Neural cell (in vitro differentiated cells): ENCODE data around the gene NUSAP1. TPM values are rescaled to one million over a fixed set of nuclear protein-coding genes. Genes with fewer than 3 reads are reported as not detected.
"Not testable (repeated sequence)": the region's sequence is repeated elsewhere in the genome, so short reads cannot be mapped to it uniquely, and the experiment has no call there.

Source experiments
- H2AFZ ChIP-seq: fragments of 200-600, 300-800 bp; sonication (generic), shearing (Covaris generic); 2 replicates; pipeline ENCODE4 v1.6.0; 2014; ENCODE audit warnings: low read depth, mild to moderate bottlenecking, antibody characterized with exemption, low read length, moderate library complexity
- H3F3A ChIP-seq: fragments of 200-600 bp; shearing (Covaris generic); 2 replicates; pipeline ENCODE4 v1.6.1; 2016; ENCODE audit warnings: mild to moderate bottlenecking, moderate library complexity, mixed read lengths, antibody characterized with exemption, low read length; ENCODE audit not compliant: insufficient read depth, poor library complexity, severe bottlenecking
- H3K27ac ChIP-seq: fragments of 200-600, 300-800 bp; sonication (generic), shearing (Covaris generic); 2 replicates; pipeline ENCODE4 v1.5.1; 2014; ENCODE audit warnings: mild to moderate bottlenecking, low read length, moderate library complexity
- H3K27me3 ChIP-seq: fragments of 300-800, 200-600 bp; sonication (generic), shearing (Covaris generic); 2 replicates; pipeline ENCODE4 v1.6.0; 2014; ENCODE audit warnings: mild to moderate bottlenecking, low read depth, low read length, moderate library complexity; ENCODE audit not compliant: insufficient read depth
- H3K36me3 ChIP-seq: fragments of 300-800, 200-600 bp; sonication (generic), shearing (Covaris generic); 2 replicates; pipeline ENCODE4 v1.5.1; 2014; ENCODE audit warnings: mild to moderate bottlenecking, antibody characterized with exemption, low read length, moderate library complexity; ENCODE audit not compliant: insufficient read depth
- H3K4me2 ChIP-seq: fragments of 300-800, 200-600 bp; sonication (generic), shearing (Covaris generic); 2 replicates; pipeline ENCODE4 v1.6.0; 2014; ENCODE audit warnings: mild to moderate bottlenecking, low read length
- H3K4me3 ChIP-seq: fragments of 300-800, 200-600 bp; sonication (generic), shearing (Covaris generic); 2 replicates; pipeline ENCODE4 v1.5.1; 2014; ENCODE audit warnings: mild to moderate bottlenecking, low read length, moderate library complexity
- H3K79me2 ChIP-seq: fragments of 200-600 bp; shearing (Covaris generic); replicated peaks from 2 replicates; pipeline ENCODE4 v1.6.0; 2014; ENCODE audit warnings: mild to moderate bottlenecking, low read length, moderate library complexity; ENCODE audit not compliant: insufficient read depth
- H3K9ac ChIP-seq: fragments of 300-800, 200-600 bp; sonication (generic), shearing (Covaris generic); 2 replicates; pipeline ENCODE4 v1.6.1; 2016; ENCODE audit warnings: mild to moderate bottlenecking, low read length, mixed read lengths
- H3K9me2 ChIP-seq: fragments of 200-600 bp; shearing (Covaris generic); 2 replicates; pipeline ENCODE4 v1.6.1; 2016; ENCODE audit warnings: mild to moderate bottlenecking, low read length, mixed read lengths; ENCODE audit not compliant: insufficient read depth
- H3K9me3 ChIP-seq: fragments of 200-600, 300-800 bp; sonication (generic), shearing (Covaris generic); 2 replicates; pipeline ENCODE4 v1.6.1; 2016; ENCODE audit warnings: mild to moderate bottlenecking, mixed run types, low read length, moderate library complexity, mixed read lengths
- H4K20me1 ChIP-seq: fragments of 200-600 bp; shearing (Covaris generic); 2 replicates; pipeline ENCODE4 v1.6.1; 2016; ENCODE audit warnings: mild to moderate bottlenecking, mixed run types; ENCODE audit not compliant: insufficient read depth
- CTCF ChIP-seq: fragments of 450-650 bp; IDR thresholded peaks from 2 replicates; pipeline ENCODE4 v1.5.1; 2014; ENCODE audit warnings: antibody characterized with exemption, mild to moderate bottlenecking, moderate library complexity; ENCODE audit not compliant: poor library complexity, severe bottlenecking
- EP300 ChIP-seq: fragments of 450-650 bp; conservative IDR thresholded peaks from 2 replicates; pipeline ENCODE4 v1.6.1; 2014; ENCODE audit warnings: antibody characterized with exemption, mild to moderate bottlenecking, moderate library complexity; ENCODE audit not compliant: poor library complexity, severe bottlenecking
- EZH2 ChIP-seq: fragments of 200-600, 300-800 bp; shearing (Covaris generic), sonication (generic); IDR thresholded peaks from 2 replicates; pipeline ENCODE4 v1.6.1; 2014; ENCODE audit warnings: antibody characterized with exemption, low read length, borderline replicate concordance, mild to moderate bottlenecking; ENCODE audit not compliant: insufficient read depth, poor library complexity, severe bottlenecking
- MXI1 ChIP-seq: fragments of 450-650 bp; conservative IDR thresholded peaks from 2 replicates; pipeline ENCODE4 v1.6.1; 2014; ENCODE audit warnings: antibody characterized with exemption, mild to moderate bottlenecking; ENCODE audit not compliant: poor library complexity, severe bottlenecking
- POLR2AphosphoS5 ChIP-seq: IDR thresholded peaks from 2 replicates; pipeline ENCODE4 v1.6.1; 2012
- RAD21 ChIP-seq: fragments of 450-650 bp; conservative IDR thresholded peaks from 2 replicates; pipeline ENCODE4 v1.6.1; 2014; ENCODE audit warnings: antibody characterized with exemption, mild to moderate bottlenecking, moderate library complexity
- SMC3 ChIP-seq: fragments of 450-650 bp; conservative IDR thresholded peaks from 2 replicates; pipeline ENCODE4 v1.6.1; 2014; ENCODE audit warnings: antibody characterized with exemption, mild to moderate bottlenecking, moderate library complexity; ENCODE audit not compliant: poor library complexity
- TAF1 ChIP-seq: IDR thresholded peaks from 2 replicates; pipeline ENCODE4 v1.6.1; 2012; ENCODE audit warnings: low read depth
- polyA plus RNA-seq: library from polyadenylated mRNA; depleted of rRNA; stranded (reverse); fragments of >200 nt; gene quantifications from 2 replicates; pipeline ENCODE4 v1.2.3, GENCODE V29; 2014
- TF ChIP-seq, protein P1 (sequence below): IDR thresholded peaks from 2 replicates; pipeline ENCODE4 v1.6.1; 2012; ENCODE audit warnings: borderline replicate concordance

The NUSAP1 gene
- polyA plus RNA-seq, 1 donor from 2014 or later = 13.6 TPM

DNA sequence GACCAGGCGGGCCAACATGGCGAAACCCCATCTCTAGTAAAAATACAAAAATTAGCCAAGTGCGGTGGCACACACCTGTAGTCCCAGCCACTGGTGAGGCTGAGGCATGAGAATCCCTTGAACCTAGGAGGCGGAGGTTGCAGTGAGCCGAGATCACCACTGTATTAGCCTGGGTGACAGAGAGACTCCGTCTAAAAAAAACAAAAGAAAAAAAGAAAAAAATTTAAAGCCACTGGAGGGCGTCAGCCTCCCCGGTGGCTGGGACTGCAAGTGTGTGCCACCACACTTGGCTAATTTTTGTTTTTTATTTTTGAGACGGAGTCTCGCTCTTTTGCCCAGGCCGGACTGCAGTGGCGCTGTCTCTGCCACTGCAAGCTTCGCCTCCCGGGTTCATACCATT is 92.1 kb downstream of the NUSAP1 start:
- H3K4me3 ChIP-seq = no peak overlapping the region
- H3K27ac ChIP-seq = no peak overlapping the region
- H3K27me3 ChIP-seq = no peaks in the 10 kb centered on the region
- H3F3A ChIP-seq = no peaks in the 10 kb centered on the region
- no peaks in the 10 kb centered on the region for H3K36me3 ChIP-seq
- peaks cover 60% of the 10 kb centered on the region for H3K79me2 ChIP-seq
- no peaks in the 10 kb centered on the region for H3K9me2 ChIP-seq
- H3K4me2 ChIP-seq = no peak overlapping the region
- TF ChIP-seq, protein P1, sequence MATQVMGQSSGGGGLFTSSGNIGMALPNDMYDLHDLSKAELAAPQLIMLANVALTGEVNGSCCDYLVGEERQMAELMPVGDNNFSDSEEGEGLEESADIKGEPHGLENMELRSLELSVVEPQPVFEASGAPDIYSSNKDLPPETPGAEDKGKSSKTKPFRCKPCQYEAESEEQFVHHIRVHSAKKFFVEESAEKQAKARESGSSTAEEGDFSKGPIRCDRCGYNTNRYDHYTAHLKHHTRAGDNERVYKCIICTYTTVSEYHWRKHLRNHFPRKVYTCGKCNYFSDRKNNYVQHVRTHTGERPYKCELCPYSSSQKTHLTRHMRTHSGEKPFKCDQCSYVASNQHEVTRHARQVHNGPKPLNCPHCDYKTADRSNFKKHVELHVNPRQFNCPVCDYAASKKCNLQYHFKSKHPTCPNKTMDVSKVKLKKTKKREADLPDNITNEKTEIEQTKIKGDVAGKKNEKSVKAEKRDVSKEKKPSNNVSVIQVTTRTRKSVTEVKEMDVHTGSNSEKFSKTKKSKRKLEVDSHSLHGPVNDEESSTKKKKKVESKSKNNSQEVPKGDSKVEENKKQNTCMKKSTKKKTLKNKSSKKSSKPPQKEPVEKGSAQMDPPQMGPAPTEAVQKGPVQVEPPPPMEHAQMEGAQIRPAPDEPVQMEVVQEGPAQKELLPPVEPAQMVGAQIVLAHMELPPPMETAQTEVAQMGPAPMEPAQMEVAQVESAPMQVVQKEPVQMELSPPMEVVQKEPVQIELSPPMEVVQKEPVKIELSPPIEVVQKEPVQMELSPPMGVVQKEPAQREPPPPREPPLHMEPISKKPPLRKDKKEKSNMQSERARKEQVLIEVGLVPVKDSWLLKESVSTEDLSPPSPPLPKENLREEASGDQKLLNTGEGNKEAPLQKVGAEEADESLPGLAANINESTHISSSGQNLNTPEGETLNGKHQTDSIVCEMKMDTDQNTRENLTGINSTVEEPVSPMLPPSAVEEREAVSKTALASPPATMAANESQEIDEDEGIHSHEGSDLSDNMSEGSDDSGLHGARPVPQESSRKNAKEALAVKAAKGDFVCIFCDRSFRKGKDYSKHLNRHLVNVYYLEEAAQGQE = no peak
- no peak for TF ChIP-seq POLR2AphosphoS5
- TF ChIP-seq EP300 = no peak
- no peak for TF ChIP-seq RAD21
- no peak for TF ChIP-seq CTCF
- no peak for TF ChIP-seq SMC3
- no peak for TF ChIP-seq MXI1
- no peak for TF ChIP-seq EZH2
- TF ChIP-seq TAF1 = no peak
- H2AFZ ChIP-seq = no peak overlapping the region
- no peak overlapping the region for H3K9ac ChIP-seq
- no peaks in the 10 kb centered on the region for H4K20me1 ChIP-seq
- H3K9me3 ChIP-seq = no peaks in the 10 kb centered on the region

DNA sequence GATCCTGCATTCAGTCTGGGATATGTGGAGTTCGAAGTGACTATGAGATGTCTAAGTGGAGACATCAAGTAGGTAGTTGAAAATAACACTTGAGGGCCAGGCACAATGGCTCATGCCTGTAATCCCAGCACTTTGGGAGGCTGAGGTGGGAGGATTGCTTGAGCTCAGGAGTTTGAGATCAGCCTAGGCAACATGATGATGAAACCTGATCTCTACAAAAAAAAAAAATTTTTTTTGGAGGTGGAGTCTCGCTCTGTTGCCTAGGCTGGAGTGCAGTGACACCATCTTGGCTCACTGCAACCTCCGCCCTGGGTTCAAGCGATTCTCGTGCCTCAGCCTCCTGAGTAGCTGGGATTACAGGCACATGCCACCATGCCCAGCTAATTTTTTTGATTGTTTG is 93.2 kb downstream of the NUSAP1 start:
- not testable (repeated sequence) for H3F3A ChIP-seq, H3K27me3 ChIP-seq, H3K9me3 ChIP-seq, H3K9ac ChIP-seq, H3K9me2 ChIP-seq, H3K27ac ChIP-seq, H3K4me3 ChIP-seq, H3K36me3 ChIP-seq, H2AFZ ChIP-seq, H3K4me2 ChIP-seq, H4K20me1 ChIP-seq
- peaks cover 49% of the 10 kb centered on the region for H3K79me2 ChIP-seq
